ENCODE measurements around the gene PIWIL1.

The PIWIL1 gene

GRCh38 chr12:130375296-130376287 is 37.9 kb downstream of the PIWIL1 start:
- in situ Hi-C loops (cut with MboI; ENCODE audit: low pct_unique_long_range_greater_than_20kb, low sequenced_read_pairs, unreplicated experiment): no loop called here
- TF ChIP-seq CTCF (IDR thresholded peaks at IDR 0.05; ENCODE audit: extremely low read depth, insufficient read depth, missing control alignments): no peak

GRCh38 chr12:130382818-130383217 is 45.1 kb downstream of the PIWIL1 start:
- no peak for DNase-seq (ENCODE audit: low spot score)
- no peak for TF ChIP-seq CTCF (IDR thresholded peaks at IDR 0.05; ENCODE audit: extremely low read depth, insufficient read depth, missing control alignments)
- in situ Hi-C loops (cut with MboI; ENCODE audit: low pct_unique_long_range_greater_than_20kb, low sequenced_read_pairs, unreplicated experiment): no loop called here

More at GRCh38 chr12:130375296-130376287, 37.9 kb downstream of the PIWIL1 start:
- DNase-seq (ENCODE audit: low spot score): no peak

GRCh38 chr12:130384234-130384633 is 46.5 kb downstream of the PIWIL1 start:
- no peak for TF ChIP-seq CTCF (IDR thresholded peaks at IDR 0.05; ENCODE audit: extremely low read depth, insufficient read depth, missing control alignments)
- DNase-seq (ENCODE audit: low spot score): no peak
- in situ Hi-C loops (cut with MboI; ENCODE audit: low pct_unique_long_range_greater_than_20kb, low sequenced_read_pairs, unreplicated experiment): no loop called here

- no peak for DNase-seq (ENCODE audit: low spot score)
- in situ Hi-C loops (cut with MboI; ENCODE audit: low pct_unique_long_range_greater_than_20kb, low sequenced_read_pairs, unreplicated experiment): no loop called here
- TF ChIP-seq CTCF (IDR thresholded peaks at IDR 0.05; ENCODE audit: extremely low read depth, insufficient read depth, missing control alignments): no peak
Measured at GRCh38 chr12:130385193-130385592, 47.5 kb downstream of the PIWIL1 start.

- DNase-seq (ENCODE audit: low spot score): no peak
- TF ChIP-seq CTCF (IDR thresholded peaks at IDR 0.05; ENCODE audit: extremely low read depth, insufficient read depth, missing control alignments): no peak
- in situ Hi-C loops (cut with MboI; ENCODE audit: low pct_unique_long_range_greater_than_20kb, low sequenced_read_pairs, unreplicated experiment): no loop called here
Measured at GRCh38 chr12:130391186-130391585, 53.5 kb downstream of the PIWIL1 start.

GRCh38 chr12:130394906-130395305 is 57.2 kb downstream of the PIWIL1 start:
- in situ Hi-C loops (cut with MboI; ENCODE audit: low pct_unique_long_range_greater_than_20kb, low sequenced_read_pairs, unreplicated experiment): no loop called here
- TF ChIP-seq CTCF (IDR thresholded peaks at IDR 0.05; ENCODE audit: extremely low read depth, insufficient read depth, missing control alignments): no peak
- DNase-seq (ENCODE audit: low spot score): peak; percentile 25

Measured in GM13977 (cell line).